Nephron progenitor cell (in vitro differentiated cells): ENCODE results near the gene FMO5.

Source experiments
- DNase-seq: peaks from one replicate; pipeline ENCODE4 v3.0.0; 2021
- H3K27ac Mint-ChIP-seq: 2 replicates; pipeline ENCODE4 v1.8.0; 2021; ENCODE audit warnings: mild to moderate bottlenecking, moderate library complexity, mixed read lengths
- H3K27me3 Mint-ChIP-seq: 2 replicates; pipeline ENCODE4 v1.8.0; 2021; ENCODE audit warnings: mild to moderate bottlenecking, low read depth, mixed read lengths; ENCODE audit not compliant: poor library complexity
- H3K36me3 Mint-ChIP-seq: 2 replicates; pipeline ENCODE4 v1.8.0; 2021; ENCODE audit warnings: low read depth, mixed read lengths
- H3K4me1 Mint-ChIP-seq: 2 replicates; pipeline ENCODE4 v1.8.0; 2021; ENCODE audit warnings: mixed read lengths
- H3K4me3 Mint-ChIP-seq: 2 replicates; pipeline ENCODE4 v1.8.0; 2021; ENCODE audit warnings: mild to moderate bottlenecking, moderate library complexity, mixed read lengths
- H3K9me3 Mint-ChIP-seq: 2 replicates; pipeline ENCODE4 v1.8.0; 2021; ENCODE audit warnings: mild to moderate bottlenecking, moderate library complexity, mixed read lengths
- CTCF ChIP-seq: fragments of 200-600 bp; sonication (generic); IDR thresholded peaks from 2 replicates; pipeline ENCODE4 v1.5.0; 2021; ENCODE audit warnings: antibody characterized with exemption

FMO5 gene

GRCh38 chr1:147225193-147225730, at the start of gene FMO5:
Gene FMO5, minus strand, starts transcription at chr1:147225339. Its CDS starts 310 bp downstream, at chr1:147225029.
- DNase-seq = peak; percentile 49
- no peak for TF ChIP-seq CTCF
- peaks cover 29% of the 10 kb centered on the region for H3K27me3 Mint-ChIP-seq
- H3K9me3 Mint-ChIP-seq = peaks cover 10% of the 10 kb centered on the region
- H3K4me1 Mint-ChIP-seq = peaks cover 47% of the 10 kb centered on the region
- no peaks in the 10 kb centered on the region for H3K36me3 Mint-ChIP-seq
- H3K4me3 Mint-ChIP-seq = peak within 1 kb of the TSS; percentile 89
- H3K27ac Mint-ChIP-seq = no peak within 1 kb of the TSS

GRCh38 chr1:147273409-147274336, 48.5 kb upstream of the FMO5 start:
- Mint-ChIP-seq H3K36me3 (peaks cover 61% of the 10 kb centered on the region), H3K4me3 (no peak overlapping the region), H3K9me3 (no peaks in the 10 kb centered on the region), H3K4me1 (no peaks in the 10 kb centered on the region), H3K27ac (no peak overlapping the region), H3K27me3 (no peaks in the 10 kb centered on the region)
- TF ChIP-seq CTCF = peak; percentile 58
- peak; percentile 7 for DNase-seq

GRCh38 chr1:147272042-147272441, 46.9 kb upstream of the FMO5 start:
- no peak for TF ChIP-seq CTCF
- H3K27ac Mint-ChIP-seq = no peak overlapping the region
- H3K4me3 Mint-ChIP-seq = no peak overlapping the region
- no peak for DNase-seq
- peaks cover 69% of the 10 kb centered on the region for H3K36me3 Mint-ChIP-seq
- no peaks in the 10 kb centered on the region for H3K9me3 Mint-ChIP-seq
- H3K27me3 Mint-ChIP-seq = no peaks in the 10 kb centered on the region
- no peaks in the 10 kb centered on the region for H3K4me1 Mint-ChIP-seq

- Mint-ChIP-seq H3K9me3 (no peaks in the 10 kb centered on the region), H3K4me1 (no peaks in the 10 kb centered on the region), H3K4me3 (no peak overlapping the region), H3K27ac (no peak overlapping the region), H3K27me3 (no peaks in the 10 kb centered on the region), H3K36me3 (peaks cover 68% of the 10 kb centered on the region)
- TF ChIP-seq CTCF = no peak
- no peak for DNase-seq
Measured at GRCh38 chr1:147270721-147271120, 45.6 kb upstream of the FMO5 start.

GRCh38 chr1:147267711-147268110, 42.6 kb upstream of the FMO5 start:
- peak overlapping the region; percentile 73 for H3K27ac Mint-ChIP-seq
- H3K4me3 Mint-ChIP-seq = no peak overlapping the region
- H3K27me3 Mint-ChIP-seq = no peaks in the 10 kb centered on the region
- no peak for DNase-seq
- peaks cover 73% of the 10 kb centered on the region for H3K36me3 Mint-ChIP-seq
- H3K4me1 Mint-ChIP-seq = no peaks in the 10 kb centered on the region
- no peaks in the 10 kb centered on the region for H3K9me3 Mint-ChIP-seq
- no peak for TF ChIP-seq CTCF
